HEK293 (cell line): ENCODE data around the gene PNCK.
A peak's percentile ranks its signal among the peaks of the same experiment; 100 is the strongest.

Experiments used
- GLI4 ChIP-seq: fragments of 450-650 bp; formaldehyde crosslinking; IDR thresholded peaks from 2 replicates; pipeline ENCODE4 v1.5.1; 2016; ENCODE audit warnings: missing biosample characterization, missing genetic modification characterization
- KLF9 ChIP-seq: fragments of 450-650 bp; formaldehyde crosslinking; IDR thresholded peaks from 2 replicates; pipeline ENCODE4 v1.5.1; 2016; ENCODE audit warnings: missing biosample characterization, missing genetic modification characterization, low read depth
- SCRT1 ChIP-seq: fragments of 450-650 bp; formaldehyde crosslinking; IDR thresholded peaks from 2 replicates; pipeline ENCODE4 v1.5.1; 2016; ENCODE audit warnings: missing biosample characterization, missing genetic modification characterization, borderline replicate concordance
- WT1 ChIP-seq: fragments of 450-650 bp; formaldehyde crosslinking; IDR thresholded peaks from 2 replicates; pipeline ENCODE4 v1.5.1; 2016; ENCODE audit warnings: missing biosample characterization, missing genetic modification characterization
- ZBTB1 ChIP-seq: fragments of 450-650 bp; formaldehyde crosslinking; IDR thresholded peaks from 2 replicates; pipeline ENCODE4 v1.5.1; 2016; ENCODE audit warnings: missing biosample characterization, missing genetic modification characterization
- ZBTB20 ChIP-seq: fragments of 450-650 bp; formaldehyde crosslinking; IDR thresholded peaks from 2 replicates; pipeline ENCODE4 v1.5.1; 2016; ENCODE audit warnings: missing biosample characterization, missing genetic modification characterization
- ZBTB7A ChIP-seq: fragments of 450-650 bp; formaldehyde crosslinking; IDR thresholded peaks from 2 replicates; pipeline ENCODE4 v1.5.1; 2016; ENCODE audit warnings: low read depth, missing biosample characterization, missing genetic modification characterization
- ZIC2 ChIP-seq: fragments of 450-650 bp; formaldehyde crosslinking; IDR thresholded peaks from 2 replicates; pipeline ENCODE4 v1.5.1; 2016; ENCODE audit warnings: missing biosample characterization, missing genetic modification characterization
- ZNF175 ChIP-seq: fragments of 450-650 bp; formaldehyde crosslinking; IDR thresholded peaks from 2 replicates; pipeline ENCODE4 v1.5.1; 2016; ENCODE audit warnings: missing biosample characterization, missing genetic modification characterization
- ZNF2 ChIP-seq: fragments of 450-650 bp; formaldehyde crosslinking; IDR thresholded peaks from 2 replicates; pipeline ENCODE4 v1.5.1; 2016; ENCODE audit warnings: missing biosample characterization, missing genetic modification characterization
- ZNF354C ChIP-seq: fragments of 450-650 bp; formaldehyde crosslinking; IDR thresholded peaks from 2 replicates; pipeline ENCODE4 v1.5.1; 2016; ENCODE audit warnings: missing biosample characterization, missing genetic modification characterization, low read depth, borderline replicate concordance
- ZNF404 ChIP-seq: fragments of 450-650 bp; formaldehyde crosslinking; IDR thresholded peaks from 2 replicates; pipeline ENCODE4 v1.5.1; 2017; ENCODE audit warnings: missing biosample characterization, missing genetic modification characterization
- ZNF473 ChIP-seq: fragments of 450-650 bp; formaldehyde crosslinking; IDR thresholded peaks from 2 replicates; pipeline ENCODE4 v1.5.1; 2017; ENCODE audit warnings: missing biosample characterization, missing genetic modification characterization
- ZNF544 ChIP-seq: fragments of 450-650 bp; formaldehyde crosslinking; IDR thresholded peaks from 2 replicates; pipeline ENCODE4 v1.5.0; 2017; ENCODE audit warnings: missing biosample characterization, missing genetic modification characterization
- ZNF548 ChIP-seq: fragments of 450-650 bp; formaldehyde crosslinking; IDR thresholded peaks from 2 replicates; pipeline ENCODE4 v1.5.1; 2016; ENCODE audit warnings: missing biosample characterization, missing genetic modification characterization
- ZNF558 ChIP-seq: fragments of 450-650 bp; formaldehyde crosslinking; IDR thresholded peaks from 2 replicates; pipeline ENCODE4 v1.5.1; 2016; ENCODE audit warnings: missing biosample characterization, missing genetic modification characterization
- ZNF560 ChIP-seq: fragments of 450-650 bp; formaldehyde crosslinking; IDR thresholded peaks from 2 replicates; pipeline ENCODE4 v1.5.1; 2017; ENCODE audit warnings: missing biosample characterization, missing genetic modification characterization, borderline replicate concordance
- ZNF596 ChIP-seq: fragments of 450-650 bp; IDR thresholded peaks from 2 replicates; pipeline ENCODE4 v1.5.0; 2018; ENCODE audit warnings: missing biosample characterization, mild to moderate bottlenecking, missing genetic modification characterization, moderate library complexity
- ZNF600 ChIP-seq: fragments of 450-650 bp; formaldehyde crosslinking; IDR thresholded peaks from 2 replicates; pipeline ENCODE4 v1.5.1; 2016; ENCODE audit warnings: missing biosample characterization, missing genetic modification characterization
- ZNF692 ChIP-seq: fragments of 450-650 bp; formaldehyde crosslinking; IDR thresholded peaks from 2 replicates; pipeline ENCODE4 v1.5.1; 2016; ENCODE audit warnings: missing biosample characterization, missing genetic modification characterization
- ZNF704 ChIP-seq: fragments of 450-650 bp; formaldehyde crosslinking; IDR thresholded peaks from 2 replicates; pipeline ENCODE4 v1.5.1; 2016; ENCODE audit warnings: missing biosample characterization, missing genetic modification characterization
- ZNF776 ChIP-seq: fragments of 450-650 bp; formaldehyde crosslinking; IDR thresholded peaks from 2 replicates; pipeline ENCODE4 v1.5.0; 2017; ENCODE audit warnings: missing biosample characterization, missing genetic modification characterization, borderline replicate concordance
- ZNF777 ChIP-seq: fragments of 450-650 bp; formaldehyde crosslinking; IDR thresholded peaks from 2 replicates; pipeline ENCODE4 v1.5.1; 2017; ENCODE audit warnings: missing biosample characterization, missing genetic modification characterization, borderline replicate concordance
- ZNF792 ChIP-seq: fragments of 450-650 bp; formaldehyde crosslinking; IDR thresholded peaks from 2 replicates; pipeline ENCODE4 v1.5.1; 2016; ENCODE audit warnings: missing biosample characterization, missing genetic modification characterization
- ZNF837 ChIP-seq: fragments of 450-650 bp; formaldehyde crosslinking; IDR thresholded peaks from 2 replicates; pipeline ENCODE4 v1.5.1; 2016; ENCODE audit warnings: missing biosample characterization, missing genetic modification characterization
- ZSCAN23 ChIP-seq: fragments of 450-650 bp; formaldehyde crosslinking; IDR thresholded peaks from 2 replicates; pipeline ENCODE4 v1.5.1; 2016; ENCODE audit warnings: missing biosample characterization, missing genetic modification characterization
- ZXDB ChIP-seq: fragments of 450-650 bp; formaldehyde crosslinking; IDR thresholded peaks from 2 replicates; pipeline ENCODE4 v1.5.1; 2016; ENCODE audit warnings: missing biosample characterization, missing genetic modification characterization
- TF ChIP-seq, protein P1 (sequence below): fragments of 450-650 bp; formaldehyde crosslinking; IDR thresholded peaks from 2 replicates; pipeline ENCODE4 v1.5.1; 2016; ENCODE audit warnings: missing biosample characterization, missing genetic modification characterization
- TF ChIP-seq, protein P2 (sequence below): fragments of 450-650 bp; formaldehyde crosslinking; IDR thresholded peaks from 2 replicates; pipeline ENCODE4 v1.5.1; 2016; ENCODE audit warnings: missing biosample characterization, missing genetic modification characterization
- TF ChIP-seq, protein P3 (sequence below): fragments of 450-650 bp; formaldehyde crosslinking; IDR thresholded peaks from 2 replicates; pipeline ENCODE4 v1.5.1; 2016; ENCODE audit warnings: missing biosample characterization, missing genetic modification characterization

PNCK gene

GRCh38 chrX:153642655-153643430 is 30.8 kb downstream of the PNCK start (continued):
- TF ChIP-seq KLF9 (tag by site-specific recombination) (peak; percentile 77), ZNF837 (tag by site-specific recombination) (0 out of 2 replicates have a peak, but pooled peaks have one; percentile 39), ZNF404 (tag by site-specific recombination) (no peak), ZNF544 (tag by site-specific recombination) (no peak), WT1 (tag by site-specific recombination) (no peak), ZNF596 (tag by site-specific recombination) (no peak), ZNF776 (tag by site-specific recombination) (no peak), GLI4 (tag by site-specific recombination) (0 out of 2 replicates have a peak, but pooled peaks have one; percentile 21), ZNF354C (tag by site-specific recombination) (no peak), ZNF692 (no peak), ZNF777 (tag by site-specific recombination) (peak; percentile 88), ZIC2 (tag by site-specific recombination) (peak; percentile 45), ZBTB20 (tag by site-specific recombination) (no peak), ZNF548 (tag by site-specific recombination) (no peak), ZNF560 (tag by site-specific recombination) (no peak), ZNF704 (tag by site-specific recombination) (no peak), ZBTB7A (tag by site-specific recombination) (peak; percentile 53; the same call in 1 of the 2 replicates), ZNF175 (no peak), ZNF600 (peak; percentile 67), ZNF473 (tag by site-specific recombination) (0 out of 2 replicates have a peak, but pooled peaks have one; percentile 13), ZBTB1 (tag by site-specific recombination) (peak; percentile 78; the same call in 1 of the 2 replicates), ZNF792 (tag by site-specific recombination) (no peak), SCRT1 (peak; percentile 75; the same call in 1 of the 2 replicates), ZNF2 (tag by site-specific recombination) (no peak), ZXDB (tag by site-specific recombination) (no peak), ZNF558 (tag by site-specific recombination) (no peak), ZSCAN23 (tag by site-specific recombination) (no peak)
- TF ChIP-seq, protein P1, sequence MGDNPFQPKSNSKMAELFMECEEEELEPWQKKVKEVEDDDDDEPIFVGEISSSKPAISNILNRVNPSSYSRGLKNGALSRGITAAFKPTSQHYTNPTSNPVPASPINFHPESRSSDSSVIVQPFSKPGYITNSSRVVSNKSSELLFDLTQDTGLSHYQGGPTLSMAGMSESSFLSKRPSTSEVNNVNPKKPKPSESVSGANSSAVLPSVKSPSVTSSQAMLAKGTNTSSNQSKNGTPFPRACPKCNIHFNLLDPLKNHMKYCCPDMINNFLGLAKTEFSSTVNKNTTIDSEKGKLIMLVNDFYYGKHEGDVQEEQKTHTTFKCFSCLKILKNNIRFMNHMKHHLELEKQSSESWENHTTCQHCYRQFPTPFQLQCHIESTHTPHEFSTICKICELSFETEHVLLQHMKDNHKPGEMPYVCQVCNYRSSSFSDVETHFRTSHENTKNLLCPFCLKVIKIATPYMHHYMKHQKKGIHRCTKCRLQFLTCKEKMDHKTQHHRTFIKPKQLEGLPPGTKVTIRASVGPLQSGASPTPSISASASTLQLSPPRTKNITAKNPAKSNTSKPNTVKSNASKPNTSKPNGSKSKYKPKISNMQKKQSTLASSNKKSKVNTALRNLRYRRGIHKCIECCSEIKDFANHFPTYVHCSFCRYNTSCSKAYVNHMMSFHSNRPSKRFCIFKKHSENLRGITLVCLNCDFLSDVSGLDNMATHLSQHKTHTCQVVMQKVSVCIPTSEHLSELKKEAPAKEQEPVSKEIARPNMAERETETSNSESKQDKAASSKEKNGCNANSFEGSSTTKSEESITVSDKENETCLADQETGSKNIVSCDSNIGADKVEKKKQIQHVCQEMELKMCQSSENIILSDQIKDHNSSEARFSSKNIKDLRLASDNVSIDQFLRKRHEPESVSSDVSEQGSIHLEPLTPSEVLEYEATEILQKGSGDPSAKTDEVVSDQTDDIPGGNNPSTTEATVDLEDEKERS (tag by site-specific recombination) = no peak
- TF ChIP-seq, protein P2, sequence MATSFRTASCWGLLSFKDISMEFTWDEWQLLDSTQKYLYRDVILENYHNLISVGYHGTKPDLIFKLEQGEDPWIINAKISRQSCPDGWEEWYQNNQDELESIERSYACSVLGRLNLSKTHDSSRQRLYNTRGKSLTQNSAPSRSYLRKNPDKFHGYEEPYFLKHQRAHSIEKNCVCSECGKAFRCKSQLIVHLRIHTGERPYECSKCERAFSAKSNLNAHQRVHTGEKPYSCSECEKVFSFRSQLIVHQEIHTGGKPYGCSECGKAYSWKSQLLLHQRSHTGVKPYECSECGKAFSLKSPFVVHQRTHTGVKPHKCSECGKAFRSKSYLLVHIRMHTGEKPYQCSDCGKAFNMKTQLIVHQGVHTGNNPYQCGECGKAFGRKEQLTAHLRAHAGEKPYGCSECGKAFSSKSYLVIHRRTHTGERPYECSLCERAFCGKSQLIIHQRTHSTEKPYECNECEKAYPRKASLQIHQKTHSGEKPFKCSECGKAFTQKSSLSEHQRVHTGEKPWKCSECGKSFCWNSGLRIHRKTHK = no peak
- TF ChIP-seq, protein P3, sequence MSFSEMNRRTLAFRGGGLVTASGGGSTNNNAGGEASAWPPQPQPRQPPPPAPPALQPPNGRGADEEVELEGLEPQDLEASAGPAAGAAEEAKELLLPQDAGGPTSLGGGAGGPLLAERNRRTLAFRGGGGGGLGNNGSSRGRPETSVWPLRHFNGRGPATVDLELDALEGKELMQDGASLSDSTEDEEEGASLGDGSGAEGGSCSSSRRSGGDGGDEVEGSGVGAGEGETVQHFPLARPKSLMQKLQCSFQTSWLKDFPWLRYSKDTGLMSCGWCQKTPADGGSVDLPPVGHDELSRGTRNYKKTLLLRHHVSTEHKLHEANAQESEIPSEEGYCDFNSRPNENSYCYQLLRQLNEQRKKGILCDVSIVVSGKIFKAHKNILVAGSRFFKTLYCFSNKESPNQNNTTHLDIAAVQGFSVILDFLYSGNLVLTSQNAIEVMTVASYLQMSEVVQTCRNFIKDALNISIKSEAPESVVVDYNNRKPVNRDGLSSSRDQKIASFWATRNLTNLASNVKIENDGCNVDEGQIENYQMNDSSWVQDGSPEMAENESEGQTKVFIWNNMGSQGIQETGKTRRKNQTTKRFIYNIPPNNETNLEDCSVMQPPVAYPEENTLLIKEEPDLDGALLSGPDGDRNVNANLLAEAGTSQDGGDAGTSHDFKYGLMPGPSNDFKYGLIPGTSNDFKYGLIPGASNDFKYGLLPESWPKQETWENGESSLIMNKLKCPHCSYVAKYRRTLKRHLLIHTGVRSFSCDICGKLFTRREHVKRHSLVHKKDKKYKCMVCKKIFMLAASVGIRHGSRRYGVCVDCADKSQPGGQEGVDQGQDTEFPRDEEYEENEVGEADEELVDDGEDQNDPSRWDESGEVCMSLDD (tag by site-specific recombination) = peak; percentile 33; the same call in 1 of the 2 replicates
